HL-60/S4 treated with phorbol 12-myristate 13-acetate at 8.2 ng/mL for 4 days and 3 days (cell line): ENCODE results near the gene MXD4.

Experiments
- in situ Hi-C: fragments of 300-500 bp; cut with MboI; formaldehyde crosslinking; loops from 2 replicates; pipeline ENCODE4 v1.15.0; 2022; ENCODE audit warnings: low sequenced_read_pairs

Gene MXD4

DNA sequence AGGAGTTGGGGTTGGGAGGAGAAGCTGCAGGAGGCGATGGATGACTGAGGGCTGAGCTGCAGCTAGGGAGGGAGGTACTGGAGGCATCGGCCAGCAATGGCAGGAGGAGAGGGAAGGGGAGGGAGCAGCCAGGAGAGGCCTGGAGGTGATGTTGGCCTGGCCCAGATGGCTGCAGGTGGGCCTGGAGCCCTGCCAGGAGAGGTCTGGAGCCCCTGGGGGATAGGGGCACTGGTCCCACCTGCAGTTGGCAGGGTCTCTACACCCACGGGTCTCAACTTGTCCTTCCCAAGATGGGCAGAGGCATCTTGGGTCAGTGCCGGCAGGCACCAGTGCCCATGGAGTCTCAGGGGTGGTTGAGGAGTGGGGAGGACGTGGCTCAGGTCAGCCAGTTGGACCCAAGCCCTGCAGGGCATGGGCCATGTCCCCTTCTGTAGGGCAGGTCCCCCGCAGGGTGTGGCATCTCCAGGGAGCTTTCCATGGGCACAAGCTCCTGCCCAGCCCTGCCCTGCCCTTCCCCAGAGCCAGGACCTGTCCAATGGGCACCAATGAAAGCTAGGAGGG lies 2.7 kb upstream of the MXD4 start:
- in situ Hi-C loops, result no loop called here

DNA sequence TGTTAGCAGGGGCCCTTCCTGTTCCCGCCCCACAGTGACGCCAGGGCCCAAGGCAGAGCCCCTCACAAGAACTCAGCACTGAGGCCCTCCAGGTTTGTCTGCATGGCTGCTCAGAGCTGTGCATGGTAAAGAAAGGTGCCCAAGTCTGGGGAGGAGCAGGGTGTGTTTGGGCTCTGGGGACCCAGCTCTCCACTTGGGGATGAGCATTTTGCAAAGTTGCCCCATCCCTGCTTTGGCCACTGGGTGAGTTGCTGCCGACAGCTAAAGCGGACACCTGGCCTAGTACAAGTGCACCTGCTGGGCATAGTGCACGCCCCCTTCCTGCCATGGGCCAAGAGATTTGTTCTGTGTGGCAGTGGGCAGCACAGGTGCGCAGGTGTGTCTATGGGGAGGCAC lies 2.0 kb upstream of the MXD4 start:
- in situ Hi-C loops, result no loop called here

DNA sequence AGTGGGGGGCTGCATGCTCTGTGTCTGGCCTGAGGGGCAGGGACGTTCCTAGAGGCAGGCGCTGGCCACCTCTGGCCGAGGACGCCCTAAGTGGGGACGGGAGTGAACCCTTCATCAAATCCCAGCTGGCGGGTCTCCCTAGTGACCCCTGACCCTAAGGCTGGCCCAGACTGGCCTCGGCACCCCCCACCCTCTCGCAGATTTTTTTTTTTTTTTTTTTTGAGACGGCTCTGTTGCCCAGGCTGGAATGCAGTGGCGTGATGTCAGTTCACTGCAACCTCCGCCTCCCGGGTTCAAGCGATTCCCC lies 988 bp upstream of the MXD4 start:
- in situ Hi-C loops, result no loop called here

DNA sequence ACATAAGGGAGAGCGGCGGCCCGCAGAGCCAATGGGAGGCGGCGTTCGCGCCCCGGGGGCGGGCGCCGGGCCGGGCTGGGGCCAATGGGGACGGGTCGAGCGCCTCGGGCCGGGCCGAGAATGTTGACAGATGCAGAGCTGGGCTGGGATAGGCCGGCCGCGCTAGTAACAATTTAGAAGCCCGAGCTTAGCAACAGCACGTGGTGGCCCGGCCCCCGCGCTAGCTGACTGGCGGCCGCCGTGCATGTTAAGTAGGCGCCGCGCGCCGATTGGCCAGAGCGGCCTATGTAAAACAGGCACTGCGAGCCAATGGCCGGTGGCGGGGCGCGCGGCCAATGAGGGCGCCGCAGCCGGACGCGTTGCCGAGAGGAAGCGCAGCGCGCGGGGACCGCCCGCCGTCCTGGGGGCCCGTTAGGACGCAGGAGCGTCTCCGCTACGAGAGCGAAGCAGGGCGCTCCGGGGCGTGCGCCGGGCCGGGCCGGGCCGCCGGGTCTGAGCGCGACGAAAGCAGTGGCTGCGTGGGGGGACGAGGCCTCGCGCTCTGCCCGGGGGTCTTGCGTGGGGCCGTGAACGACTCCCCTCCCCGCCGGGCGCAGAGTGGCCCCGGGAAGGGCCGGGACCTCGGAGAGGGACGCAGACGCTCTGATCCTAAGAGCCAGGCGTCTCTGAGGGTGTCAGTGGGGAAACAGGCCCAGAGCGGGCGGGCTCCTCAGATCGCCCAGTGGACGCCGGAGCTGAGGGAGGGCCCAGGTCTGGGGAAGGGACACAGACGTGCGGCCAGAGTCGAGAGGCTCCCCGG lies 435 bp upstream of the MXD4 start:
- in situ Hi-C loops, result no loop called here

DNA sequence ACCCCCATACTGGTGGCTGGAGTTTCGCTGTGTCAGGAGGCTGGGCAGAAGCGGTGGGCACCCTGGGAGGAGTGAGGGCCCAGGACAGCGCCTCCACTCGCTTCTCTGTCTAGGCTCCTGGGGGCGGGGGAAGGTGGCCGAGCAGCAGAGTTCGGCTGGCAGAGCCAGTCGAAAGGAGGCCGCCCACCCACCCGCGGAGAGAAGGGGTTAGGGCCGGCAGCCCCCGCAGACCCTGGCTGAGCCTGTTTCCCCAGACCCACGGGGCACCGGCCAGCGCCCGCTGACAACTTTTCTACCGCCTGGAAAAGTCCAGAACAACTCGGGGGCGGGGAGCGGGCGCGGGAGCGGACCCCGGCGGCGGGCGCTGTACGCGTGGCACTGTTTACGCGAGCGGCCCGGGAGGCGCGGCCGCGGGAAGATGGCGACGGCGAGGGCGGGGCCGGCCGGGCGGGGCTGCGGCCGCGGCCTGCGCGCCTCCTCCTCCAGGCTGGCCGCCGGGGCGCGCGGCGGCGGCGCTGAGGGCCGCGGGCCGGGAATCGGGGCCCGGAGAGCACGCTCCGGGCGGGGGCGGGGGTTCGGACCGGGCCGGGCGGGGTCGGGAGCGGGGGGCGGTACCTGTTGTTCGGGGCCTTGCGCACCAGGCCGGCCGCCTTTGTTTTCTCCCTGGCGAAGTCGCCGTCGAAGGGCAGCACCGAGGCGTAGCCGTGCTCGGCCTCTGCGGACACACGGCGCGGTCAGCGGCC lies 628 bp downstream of the MXD4 start:
- in situ Hi-C loops, result no loop called here

DNA sequence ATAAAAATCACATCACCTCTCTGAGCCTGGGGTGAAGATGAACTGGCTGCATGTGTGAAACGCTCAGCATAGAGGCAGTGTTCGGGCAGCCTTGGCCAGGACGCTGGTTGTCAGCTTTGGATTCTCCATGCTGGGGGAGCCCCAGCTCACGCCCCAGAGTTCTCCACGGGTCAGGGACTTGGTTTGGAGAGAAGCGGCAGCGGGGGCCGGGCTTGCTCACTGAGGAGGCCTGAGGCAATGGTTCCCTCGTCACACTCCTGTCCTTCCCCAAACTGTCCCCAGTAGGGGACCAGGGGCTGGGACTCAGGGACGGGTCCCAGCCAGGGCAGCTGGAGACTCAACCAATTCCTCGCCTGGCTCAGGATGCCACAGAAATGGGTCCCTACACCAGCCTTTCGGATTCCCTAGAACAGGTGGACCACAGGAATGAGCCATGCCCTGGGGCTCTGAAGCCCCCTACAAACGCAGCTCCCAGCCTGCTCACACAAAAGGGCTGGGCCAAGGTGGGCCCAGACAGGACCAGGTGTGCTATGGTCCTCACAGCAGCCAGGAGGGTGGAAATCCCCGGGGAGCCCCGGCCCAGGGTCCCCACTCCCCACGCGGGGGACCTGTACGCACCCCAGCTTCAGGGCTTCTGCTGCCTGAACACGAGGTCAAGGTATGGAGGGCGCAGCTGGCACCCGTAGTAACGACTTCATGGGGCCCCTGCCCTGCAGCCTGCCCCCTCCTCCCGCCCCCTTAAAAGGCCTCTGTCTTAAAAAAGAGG lies 1.4 kb downstream of the MXD4 start:
- in situ Hi-C loops, result no loop called here

DNA sequence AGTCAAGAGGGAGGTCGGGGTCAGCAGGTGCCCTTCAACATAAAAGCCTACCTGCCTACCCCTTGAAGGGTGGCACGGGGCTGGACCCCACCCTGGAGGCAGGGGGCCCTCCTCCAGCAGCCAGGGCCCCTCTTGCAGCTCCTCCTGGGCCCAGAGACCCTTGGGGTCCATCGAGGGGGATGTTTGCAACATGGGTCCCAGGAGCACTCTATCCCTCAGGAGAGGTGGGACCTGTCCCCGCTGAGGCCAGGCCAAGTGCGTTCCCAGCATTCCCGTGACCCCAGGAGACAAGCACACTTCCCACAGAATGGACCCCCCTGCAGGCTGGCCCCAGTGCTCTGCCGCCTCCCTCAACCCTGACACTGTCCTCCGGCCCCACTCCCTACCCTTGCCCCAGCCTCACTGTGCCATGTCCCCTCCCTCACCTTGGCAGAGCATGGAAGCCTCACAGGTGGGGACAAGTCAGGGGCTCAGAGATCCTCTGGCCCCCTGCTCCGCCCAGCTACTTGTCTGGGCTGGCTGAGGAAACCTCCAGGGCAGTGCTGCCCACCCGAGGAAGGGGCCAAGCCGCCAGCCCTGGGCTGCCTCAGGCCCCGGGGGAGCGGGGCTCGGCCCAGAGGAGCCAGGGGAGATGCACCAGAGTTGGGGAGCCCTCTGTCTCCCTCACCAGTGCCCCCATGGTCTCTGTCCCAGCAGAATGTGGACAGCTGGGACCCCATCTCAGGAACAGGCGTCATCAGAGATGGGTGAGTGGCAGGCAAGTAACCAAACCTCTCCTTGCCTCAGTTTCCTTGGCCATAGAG lies 2.2 kb downstream of the MXD4 start:
- in situ Hi-C loops, result no loop called here

DNA sequence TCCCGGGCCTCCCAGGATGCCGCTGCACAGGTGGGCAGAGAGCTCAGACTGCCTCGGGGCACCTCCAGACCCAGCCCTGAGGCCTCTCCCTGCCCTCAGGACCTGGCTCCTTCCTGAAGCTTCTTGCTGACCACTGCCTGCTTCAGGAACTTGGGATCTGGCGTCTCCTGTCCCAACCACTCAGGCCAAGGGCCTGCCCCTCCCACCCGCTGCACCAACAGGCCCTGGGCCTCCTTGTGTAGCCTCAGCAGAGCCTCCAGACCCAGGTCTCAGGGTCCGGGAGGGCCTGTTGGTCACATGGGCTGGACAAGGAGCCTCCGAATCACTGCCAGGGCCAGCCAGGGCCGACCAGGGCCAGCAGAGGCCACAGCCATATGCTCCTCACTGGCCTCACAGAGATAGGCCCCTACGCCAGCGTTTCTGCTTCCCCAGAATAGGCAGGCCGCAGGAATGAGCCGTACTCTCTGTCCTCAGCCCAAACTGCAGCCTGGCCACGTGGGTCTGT lies 2.8 kb downstream of the MXD4 start:
- in situ Hi-C loops, result no loop called here

DNA sequence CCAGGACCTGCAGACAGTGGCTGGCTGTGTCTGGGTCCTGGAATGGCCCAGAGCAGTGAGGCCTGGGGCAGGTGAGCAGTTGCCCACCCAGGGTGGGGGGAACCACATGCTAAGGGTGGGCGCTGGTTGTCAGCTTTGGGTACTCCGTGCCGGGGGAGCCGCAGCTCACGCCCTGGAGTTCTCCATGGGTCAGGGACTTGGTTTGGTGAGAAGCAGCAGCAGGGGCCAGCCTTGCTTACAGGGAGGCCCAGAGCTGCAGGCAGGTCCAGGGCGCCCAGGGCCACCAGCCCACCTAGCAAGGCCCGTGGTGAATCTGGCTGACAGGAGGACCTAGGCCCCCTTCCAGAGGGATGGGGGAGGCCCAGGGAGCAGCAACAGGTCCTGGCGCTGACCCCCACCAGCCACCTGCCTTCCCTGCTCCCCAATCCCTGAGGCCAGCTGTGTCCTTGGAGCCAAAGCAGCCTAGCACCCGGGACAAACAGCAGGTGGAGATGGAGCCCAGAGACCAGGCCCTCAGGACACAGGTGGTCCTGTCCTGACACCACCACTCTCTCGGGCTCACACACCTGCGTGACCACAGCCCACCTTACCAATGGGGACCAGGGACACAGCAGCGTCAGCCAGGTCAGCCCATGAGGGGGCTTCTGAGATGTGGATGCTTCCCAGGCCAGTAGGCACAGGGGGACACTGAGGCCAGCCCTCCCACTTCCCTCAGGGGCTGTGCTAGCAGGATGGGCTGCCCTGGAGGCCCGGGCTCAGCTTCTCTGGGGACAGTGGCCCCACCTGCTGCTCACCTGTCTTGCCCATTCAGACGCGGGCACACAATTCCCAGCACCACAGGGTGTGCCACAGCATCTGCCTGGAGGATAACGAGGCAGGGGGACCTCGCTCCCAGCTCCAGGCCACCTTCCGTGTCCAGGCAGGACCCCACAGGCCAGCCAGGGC lies 3.5 kb downstream of the MXD4 start:
- in situ Hi-C loops, result no loop called here

DNA sequence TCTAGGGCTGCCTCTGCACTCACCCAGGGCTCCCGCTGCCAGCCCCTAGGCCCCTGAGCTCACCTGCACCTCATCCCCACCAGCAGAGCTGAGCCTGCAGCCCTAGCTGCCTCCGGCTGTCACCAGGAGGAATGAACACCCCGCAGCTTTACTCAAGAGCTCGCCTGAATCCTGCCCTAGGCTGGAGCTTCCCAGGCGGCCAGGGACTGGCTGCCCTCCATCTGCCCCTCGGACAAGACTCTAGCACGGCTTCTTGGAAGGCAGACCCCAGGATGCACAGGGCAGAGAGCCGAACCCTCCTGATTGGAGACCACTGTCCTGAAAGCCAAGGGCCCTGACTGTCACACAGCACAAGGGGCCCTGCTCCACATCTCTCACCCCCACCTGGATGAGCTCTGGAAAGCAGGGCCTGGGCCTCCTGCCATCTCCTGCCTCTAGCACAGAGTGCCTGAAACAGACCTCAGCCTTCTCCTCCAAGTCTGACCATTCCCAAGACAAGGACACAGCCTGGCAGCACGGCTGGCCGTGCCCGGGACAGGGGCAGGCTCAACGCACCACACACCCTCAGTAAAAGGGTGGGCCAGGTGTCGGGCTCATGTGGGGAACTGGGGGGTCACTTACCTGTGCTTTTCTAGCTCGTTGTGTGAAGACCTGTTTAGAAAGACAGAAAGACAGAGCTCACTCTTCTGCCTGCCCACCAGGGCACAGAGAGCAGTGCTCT lies 4.4 kb downstream of the MXD4 start:
- in situ Hi-C loops, result no loop called here

DNA sequence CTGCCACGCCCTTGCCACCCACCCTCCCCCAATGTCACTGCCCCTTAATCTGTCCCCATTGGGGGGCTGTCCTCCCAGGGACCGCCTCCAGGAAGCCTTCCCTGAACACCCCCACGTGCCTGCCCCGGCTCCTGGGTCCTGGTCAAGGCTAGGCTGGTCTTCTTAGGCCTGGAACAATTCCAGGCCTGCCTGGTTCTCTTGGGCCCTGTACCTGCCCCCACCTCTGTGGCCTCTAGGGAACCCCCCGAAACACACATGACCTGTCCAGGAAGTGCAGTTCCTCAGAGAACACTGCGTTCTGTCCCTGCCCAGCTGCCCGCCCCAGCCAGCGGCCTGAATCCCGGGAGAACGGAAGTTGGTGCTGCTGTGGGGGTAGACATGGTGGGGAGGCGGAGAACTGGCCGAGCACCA lies 5.1 kb downstream of the MXD4 start:
- in situ Hi-C loops, result no loop called here

DNA sequence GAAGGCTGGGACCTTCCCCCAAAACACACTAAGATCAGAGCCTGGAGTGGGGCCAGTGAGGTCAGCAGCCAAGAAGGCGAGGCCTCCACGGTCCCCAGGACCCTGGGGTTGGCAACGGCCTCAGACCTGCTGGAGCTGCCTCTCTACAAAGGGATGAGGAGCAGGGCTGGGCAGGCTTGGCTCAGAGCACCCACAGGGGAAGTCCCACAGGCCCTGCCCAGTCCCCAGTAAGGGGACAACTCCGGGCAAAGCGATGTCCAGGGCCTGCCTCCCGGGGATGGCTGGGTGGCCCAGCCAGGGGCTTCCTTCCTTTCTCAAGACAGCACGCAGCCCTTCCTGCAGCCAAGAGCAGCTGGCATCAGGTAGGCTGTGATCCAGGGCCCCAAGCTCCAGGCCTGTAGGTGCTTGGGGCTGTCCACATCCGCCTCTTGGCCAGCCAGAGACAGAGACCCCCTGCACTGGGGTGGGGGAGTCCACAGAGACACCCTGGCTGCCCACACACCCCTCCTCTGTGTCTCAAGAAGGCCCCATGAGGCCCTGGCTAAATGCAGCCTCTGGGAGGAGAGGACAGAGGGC lies 5.7 kb downstream of the MXD4 start:
- in situ Hi-C loops, result no loop called here

DNA sequence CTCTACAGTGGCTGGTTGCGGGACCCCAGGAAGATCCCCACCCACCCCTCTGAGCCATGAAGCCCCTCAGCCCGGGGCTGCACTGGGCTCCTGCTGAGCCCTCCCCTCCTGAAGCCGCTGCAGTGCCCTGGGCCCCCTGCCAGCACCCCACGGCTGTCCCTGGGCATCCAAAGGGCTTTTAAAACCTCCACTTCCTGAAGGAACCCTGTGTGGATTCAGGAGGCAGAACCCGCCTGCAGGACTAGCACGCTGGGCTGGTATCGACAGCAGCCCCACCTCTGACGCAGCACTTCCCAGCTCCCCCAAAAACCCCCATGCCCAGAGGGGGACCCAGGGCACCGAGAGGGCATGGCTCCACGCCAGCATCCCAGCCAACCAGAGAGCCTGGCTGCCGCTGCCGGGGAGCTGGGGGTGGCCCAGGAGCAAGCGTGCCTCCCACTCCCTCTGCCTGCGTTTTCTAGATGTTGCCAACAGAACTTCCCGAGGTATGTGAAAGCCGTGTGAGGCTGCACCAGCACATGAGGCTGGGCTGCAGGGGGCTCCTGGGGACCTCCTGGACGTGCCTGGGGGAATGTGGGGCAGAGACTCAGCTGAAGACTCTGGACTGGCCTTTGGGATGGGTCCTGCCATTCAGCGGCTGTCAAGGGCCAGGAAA lies 6.3 kb downstream of the MXD4 start:
- in situ Hi-C loops, result no loop called here

DNA sequence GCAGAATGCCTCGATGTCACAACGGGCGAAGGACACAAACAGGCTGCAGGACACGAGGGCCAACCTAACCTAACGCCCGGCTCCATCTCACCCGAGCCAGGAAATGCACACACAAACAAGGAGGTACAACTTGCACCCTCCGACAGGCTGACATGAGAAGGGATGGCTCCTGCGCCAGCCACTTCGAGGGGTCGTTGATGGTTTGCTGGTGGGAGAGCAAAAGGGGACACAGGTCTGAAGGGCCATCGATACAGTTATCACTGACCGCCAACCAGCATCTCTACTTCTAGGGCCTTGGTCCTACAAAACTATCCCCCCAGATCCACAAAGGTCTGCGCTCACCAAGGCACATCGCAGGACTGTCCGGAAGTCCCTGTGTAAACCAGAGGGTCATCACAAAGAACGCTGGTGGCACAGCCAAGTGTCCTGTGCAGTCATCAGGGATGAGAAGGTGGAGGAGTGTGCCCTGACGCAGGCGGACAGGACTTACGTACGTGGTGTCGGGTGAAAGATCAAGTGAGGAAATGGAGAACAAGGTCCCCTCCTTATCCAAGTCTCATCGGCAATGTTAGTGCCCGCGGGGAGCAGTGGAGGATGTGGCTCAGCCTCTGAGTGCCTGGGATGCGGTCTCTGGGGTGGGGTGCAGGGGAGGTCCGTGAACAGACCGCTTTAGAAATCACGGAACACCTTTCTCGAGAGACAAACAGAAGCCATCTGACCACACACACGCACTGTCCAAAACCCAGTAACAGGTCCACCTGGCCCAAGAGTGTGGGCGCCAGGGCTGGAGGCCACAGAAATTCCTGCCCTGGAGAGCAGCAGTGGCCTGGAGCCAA lies 7.0 kb downstream of the MXD4 start:
- in situ Hi-C loops, result no loop called here

DNA sequence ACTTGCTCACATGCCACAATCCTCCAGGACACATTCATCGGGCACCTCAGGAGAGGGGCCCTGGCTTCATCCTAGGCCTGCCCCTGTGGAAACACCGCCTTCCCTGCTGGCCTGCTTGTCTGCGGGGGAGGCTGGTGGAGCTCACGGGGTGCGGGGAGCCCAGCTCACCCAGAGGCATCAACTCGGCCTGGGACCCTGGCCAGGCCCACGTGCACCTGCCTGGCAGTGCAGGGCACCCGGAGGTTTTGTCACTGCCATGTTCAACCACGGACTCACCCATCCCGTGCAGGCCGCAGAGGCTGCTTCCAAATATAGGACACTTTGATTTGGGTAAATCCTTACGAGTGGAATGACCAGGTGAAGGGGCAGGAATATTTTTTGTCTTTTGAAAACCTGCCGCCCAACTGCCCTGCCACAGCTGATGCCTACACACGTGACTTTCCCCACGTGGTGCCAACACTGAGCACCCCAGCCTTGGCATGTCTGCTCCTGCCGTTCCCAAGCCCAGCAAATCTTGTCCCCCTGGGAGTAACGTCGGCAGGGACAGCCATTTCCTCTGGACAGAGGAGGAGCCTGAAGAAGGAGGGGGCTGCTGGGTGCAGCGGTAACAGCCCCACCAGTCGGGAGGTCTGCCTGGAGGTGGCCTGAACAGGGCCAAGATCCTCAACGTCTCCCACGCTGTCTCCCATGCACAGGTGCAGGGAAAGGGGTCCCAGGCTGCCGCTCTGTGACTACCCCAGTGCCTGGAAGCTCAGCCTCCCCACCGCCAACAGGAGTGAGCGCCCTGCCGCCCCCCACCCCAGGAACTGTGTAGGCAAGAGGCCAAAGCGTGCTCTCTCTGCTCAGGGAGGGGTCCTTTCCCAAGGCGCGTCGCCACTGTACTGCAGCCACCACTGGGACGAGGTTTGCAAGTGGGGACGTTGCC lies 8.5 kb downstream of the MXD4 start:
- in situ Hi-C loops, result no loop called here

DNA sequence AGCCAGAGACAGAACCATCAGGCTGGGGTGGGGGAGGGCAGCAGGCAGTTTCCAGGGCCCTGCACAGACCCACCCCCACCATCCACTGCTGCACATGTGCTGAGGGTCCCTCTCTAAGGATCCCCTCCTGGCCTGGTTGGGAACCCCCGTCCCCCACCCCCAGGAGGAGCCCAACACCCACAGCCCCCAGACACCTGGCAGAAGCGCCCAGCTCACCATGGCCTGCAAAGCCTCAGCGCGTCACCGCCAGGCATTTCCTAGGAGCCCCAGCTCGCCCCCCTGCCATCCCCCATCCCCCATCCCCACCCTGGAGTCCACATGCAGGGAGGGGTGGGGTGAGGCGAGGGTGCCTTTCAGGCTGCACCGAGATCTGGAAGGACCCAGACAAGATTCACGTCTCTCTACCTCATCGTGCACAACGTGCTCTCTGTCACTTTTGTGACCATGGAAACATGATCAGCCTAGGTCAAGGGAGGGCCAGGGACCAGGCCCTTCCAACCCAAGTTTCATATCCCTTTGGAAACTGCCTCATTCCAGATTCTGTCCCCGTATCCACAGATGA lies 9.3 kb downstream of the MXD4 start:
- in situ Hi-C loops, result no loop called here
